GM18951 (cell line): Measurements from ENCODE around the gene HOXA3.

Experiments used
- POLR2A ChIP-seq: IDR thresholded peaks from 4 replicates; pipeline ENCODE4 v1.6.1; 2011; ENCODE audit warnings: mild to moderate bottlenecking; ENCODE audit not compliant: insufficient read length, insufficient read depth; ENCODE audit errors: extremely low read depth
- in situ Hi-C: fragments of 300-500 bp; cut with MboI; formaldehyde crosslinking; loops from one replicate; pipeline ENCODE4 v1.12.0; 2022; ENCODE audit warnings: low sequenced_read_pairs, mixed read lengths, inconsistent platforms; ENCODE audit not compliant: unreplicated experiment

HOXA3 gene

DNA sequence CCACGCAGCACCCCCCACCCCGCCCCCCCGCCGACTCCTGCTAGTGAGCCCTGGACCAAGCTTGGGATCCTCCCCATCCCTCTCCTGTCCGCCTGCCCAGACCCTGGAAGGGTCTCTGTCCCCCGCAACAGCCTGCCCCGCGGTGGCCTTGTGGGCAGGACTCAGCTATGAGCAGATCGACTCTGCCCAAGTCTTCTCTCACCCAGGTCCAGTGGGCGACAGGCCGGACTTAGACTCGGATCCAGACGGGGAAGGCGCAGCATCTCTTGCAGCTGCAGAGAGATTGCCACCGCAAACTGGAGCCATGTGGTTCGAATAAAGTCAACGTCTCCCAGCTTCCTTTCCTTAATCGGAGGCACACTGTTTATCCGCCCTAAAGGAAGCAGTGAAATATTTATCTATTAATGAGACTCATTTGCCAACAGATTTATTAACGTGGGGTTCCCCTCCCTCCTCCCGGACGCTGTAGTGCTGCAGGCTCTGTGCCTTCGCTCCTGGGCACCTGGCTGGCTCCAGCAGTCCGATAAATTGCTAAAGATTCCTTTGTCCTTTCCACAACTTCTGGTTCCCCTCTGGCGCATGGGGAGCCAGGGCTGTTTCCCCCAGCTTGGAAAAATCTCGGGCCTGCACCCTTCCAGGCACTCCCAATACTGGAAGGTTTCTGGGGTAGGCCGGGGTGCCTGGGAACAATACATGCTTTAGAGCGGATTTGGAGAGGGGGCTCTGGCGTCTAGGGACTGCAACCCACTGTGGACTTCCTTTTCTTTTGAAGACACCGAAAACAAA, 4.7 kb upstream of the HOXA3 start:
- in situ Hi-C loops: loop anchor here (10.0 kb wide), 1 partner anchor 782 kb away; no protein-coding TSS in a partner anchor
- TF ChIP-seq POLR2A: no peak

DNA sequence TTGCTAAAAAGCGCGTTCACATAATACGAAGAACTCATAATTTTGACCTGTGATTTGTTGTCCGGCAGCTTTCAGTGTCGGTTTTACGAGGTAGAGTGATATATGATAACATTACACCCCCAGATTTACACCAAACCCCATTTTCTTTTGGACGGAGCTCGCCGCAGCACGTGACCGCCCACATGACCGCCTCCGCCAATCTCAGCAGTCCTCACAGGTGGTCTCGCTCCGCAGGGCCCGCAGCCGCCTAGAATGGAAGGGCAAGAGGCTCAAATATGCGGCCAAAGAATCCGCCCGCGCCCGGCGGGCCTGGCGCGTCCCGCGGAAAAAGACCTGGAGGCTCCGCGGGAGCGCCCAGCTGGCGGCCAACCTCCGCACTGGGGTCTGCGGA, 4.1 kb upstream of the HOXA3 start, which contains the start of gene HOXA7:
TSS of gene HOXA7 (minus strand) at position 168 of the 391 bp plus-strand sequence. CDS start at position 38, 130 bp downstream.
- in situ Hi-C loops: loop anchor here (10.0 kb wide), 1 partner anchor 782 kb away; no protein-coding TSS in a partner anchor
- TF ChIP-seq POLR2A: no peak

DNA sequence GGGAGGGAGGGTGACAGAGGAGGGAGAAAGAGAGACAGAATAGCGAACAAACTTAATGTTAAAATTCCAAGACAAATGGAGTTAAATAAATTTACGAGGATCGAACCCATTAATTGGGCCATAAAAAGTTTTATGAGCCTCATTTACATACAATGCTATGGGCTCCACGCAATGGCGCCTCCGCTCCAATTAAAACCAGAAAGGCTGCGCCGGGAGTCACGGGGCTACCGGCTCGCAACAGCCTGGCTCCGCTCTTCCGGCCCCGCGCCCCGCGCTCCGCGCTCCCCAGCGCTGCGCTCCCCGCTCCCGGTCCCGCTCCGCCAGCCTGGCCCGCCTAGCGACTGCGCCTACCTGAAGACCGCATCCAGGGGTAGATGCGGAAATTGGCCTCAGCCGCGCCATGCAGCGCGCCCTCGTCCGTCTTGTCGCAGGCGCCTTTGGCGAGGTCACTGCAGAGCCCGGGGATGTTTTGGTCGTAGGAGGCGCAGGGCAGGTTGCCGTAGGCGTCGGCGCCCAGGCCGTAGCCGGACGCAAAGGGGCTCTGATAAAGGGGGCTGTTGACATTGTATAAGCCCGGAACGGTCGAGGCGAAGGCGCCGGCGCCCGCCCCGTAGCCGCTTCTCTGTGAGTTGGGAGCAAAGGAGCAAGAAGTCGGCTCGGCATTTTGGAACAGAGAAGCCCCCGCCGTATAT, 3.6 kb upstream of the HOXA3 start:
- in situ Hi-C loops: loop anchor here (10.0 kb wide), 1 partner anchor 781 kb away; no protein-coding TSS in a partner anchor
- no peak for TF ChIP-seq POLR2A

DNA sequence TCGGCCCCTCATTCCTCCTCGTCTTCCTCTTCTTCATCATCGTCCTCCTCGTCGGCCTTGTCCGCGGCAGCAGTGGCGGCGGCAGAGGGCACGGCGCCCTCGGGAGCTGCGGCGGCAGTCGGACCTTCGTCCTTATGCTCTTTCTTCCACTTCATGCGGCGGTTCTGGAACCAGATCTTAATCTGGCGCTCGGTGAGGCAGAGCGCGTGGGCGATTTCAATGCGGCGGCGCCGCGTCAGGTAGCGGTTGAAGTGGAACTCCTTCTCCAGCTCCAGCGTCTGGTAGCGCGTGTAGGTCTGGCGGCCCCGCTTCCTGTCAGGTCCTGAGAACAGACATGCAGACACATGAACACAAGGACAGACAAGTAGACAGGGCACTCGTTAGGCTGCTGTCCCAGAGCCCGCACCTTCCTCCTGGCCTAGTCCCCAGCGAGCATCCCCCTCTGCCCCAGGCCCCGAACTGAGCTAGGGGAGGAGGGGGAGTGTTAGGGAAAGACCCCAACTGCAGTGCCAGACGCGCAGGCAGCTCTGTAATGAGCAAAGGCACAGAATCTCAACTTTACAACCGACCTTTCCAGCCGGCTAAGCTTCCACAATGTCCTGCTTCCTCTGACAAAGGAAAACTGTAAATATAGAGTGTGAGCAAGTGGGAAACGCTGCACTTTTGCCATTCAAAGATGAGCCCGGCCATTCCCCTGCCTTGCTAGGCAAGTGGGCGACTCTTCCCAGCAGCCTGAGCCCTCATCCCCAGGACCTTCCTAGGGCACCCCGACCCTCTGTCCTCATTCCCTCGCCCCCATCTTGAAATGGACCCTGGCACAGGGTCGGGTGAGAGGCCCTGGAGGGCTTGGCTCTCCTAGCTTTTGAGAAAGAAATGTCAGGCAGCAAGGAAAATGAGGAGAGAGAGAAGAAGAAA, 2.8 kb upstream of the HOXA3 start:
- in situ Hi-C loops: loop anchor here (10.0 kb wide), 1 partner anchor 780 kb away; no protein-coding TSS in a partner anchor
- TF ChIP-seq POLR2A: no peak

DNA sequence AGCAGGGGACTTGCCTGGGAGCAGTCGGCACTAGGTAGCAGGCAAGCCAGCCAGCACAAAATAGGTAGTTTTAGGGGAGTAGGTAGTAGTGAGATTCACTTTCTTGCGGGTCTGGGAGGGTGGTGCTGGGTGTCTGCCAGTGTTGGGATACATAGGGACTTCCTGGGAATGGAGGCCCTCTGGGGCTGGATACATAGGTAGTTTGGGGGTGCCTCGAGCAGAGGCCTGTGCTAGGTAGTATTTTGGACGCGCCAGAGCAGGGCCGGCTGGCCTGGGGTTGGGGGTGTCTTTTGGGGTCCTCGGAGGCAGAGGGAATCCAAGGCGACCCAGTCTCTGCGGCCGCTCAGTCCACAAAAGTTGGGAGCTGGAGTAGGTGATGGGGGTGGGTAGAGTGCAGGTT, 2.0 kb upstream of the HOXA3 start:
- TF ChIP-seq POLR2A: no peak
- in situ Hi-C loops: loop anchor here (10.0 kb wide), 1 partner anchor 780 kb away; no protein-coding TSS in a partner anchor

DNA sequence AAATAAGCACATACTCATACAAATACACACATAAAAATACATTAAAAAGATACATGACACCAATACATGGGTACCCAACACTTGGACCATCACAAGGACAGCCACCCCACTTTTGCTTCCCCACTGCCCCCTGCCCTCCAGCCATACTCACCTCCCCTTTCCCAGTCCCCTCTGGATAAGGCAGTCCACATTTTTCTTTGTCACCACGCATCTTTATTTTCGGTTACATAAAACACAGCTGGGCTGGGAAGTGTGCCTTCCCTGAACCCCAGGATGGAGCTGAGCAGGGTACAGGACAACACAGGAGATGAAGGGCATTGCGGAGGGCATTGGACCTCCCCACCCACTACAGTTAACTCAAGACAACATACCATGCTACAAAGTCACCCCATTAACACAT, 1.1 kb upstream of the HOXA3 start:
- in situ Hi-C loops: loop anchor here (10.0 kb wide), 1 partner anchor 779 kb away; no protein-coding TSS in a partner anchor
- TF ChIP-seq POLR2A: no peak

DNA sequence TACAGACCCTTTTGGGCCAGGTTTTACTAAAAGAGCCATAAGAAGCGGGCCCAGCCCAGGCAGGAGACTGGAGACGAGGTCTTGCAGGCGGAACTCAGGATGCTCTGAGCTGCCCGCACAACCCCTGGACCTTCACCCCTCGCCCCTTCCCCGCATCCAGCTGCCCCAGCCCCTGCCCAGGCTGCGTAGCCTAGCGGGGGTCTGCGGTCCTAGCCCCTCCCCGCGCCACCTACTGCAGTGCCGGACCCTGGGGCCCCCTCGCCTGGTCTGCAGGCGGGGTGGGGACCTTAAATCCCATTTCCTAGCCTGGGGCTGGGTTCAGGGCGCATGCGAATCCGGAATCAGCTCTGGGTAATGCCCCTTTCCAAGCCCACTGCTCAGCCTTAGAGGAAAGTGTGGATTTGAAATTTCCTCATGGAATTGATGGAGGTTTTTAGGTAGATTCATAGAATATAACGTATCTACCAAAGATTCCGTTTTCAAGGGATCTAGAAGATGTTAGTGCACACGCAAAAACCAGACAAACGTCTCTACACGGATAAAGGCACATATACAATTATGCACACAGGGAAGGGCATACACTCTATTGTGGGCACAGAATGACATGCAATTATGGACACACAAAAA, 546 bp upstream of the HOXA3 start:
- no peak for TF ChIP-seq POLR2A
- in situ Hi-C loops: loop anchor here (10.0 kb wide), 1 partner anchor 778 kb away; no protein-coding TSS in a partner anchor

DNA sequence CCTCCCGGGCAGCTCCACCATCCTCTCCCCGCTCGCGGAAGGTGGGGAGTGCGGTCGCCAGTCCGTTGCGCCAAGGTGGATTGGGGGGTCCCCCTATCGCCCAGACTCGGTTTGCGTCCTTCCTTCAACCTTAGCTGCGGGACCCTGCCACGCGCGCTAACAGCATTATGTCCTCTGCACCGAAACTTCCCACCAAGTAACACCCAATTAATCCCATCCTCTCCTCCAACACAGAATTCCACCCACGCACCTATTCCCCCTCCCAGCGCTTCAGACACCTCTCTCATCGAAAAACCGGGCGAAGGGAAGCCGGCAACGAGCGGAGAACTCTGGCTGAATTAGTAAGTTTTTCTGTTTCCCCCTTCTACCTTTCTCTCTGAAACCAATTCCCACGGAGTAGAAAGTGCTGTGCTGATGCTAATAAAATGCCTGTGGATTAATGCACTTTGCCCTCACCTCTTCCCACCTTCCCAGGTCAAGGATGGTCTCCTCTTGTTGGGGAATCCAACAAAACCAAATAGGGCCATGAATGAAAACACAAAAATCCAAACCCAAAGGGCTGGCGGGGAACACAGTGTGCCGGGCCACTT, 947 bp downstream of the HOXA3 start:
- in situ Hi-C loops: loop anchor here (10.0 kb wide), 1 partner anchor 777 kb away; no protein-coding TSS in a partner anchor

DNA sequence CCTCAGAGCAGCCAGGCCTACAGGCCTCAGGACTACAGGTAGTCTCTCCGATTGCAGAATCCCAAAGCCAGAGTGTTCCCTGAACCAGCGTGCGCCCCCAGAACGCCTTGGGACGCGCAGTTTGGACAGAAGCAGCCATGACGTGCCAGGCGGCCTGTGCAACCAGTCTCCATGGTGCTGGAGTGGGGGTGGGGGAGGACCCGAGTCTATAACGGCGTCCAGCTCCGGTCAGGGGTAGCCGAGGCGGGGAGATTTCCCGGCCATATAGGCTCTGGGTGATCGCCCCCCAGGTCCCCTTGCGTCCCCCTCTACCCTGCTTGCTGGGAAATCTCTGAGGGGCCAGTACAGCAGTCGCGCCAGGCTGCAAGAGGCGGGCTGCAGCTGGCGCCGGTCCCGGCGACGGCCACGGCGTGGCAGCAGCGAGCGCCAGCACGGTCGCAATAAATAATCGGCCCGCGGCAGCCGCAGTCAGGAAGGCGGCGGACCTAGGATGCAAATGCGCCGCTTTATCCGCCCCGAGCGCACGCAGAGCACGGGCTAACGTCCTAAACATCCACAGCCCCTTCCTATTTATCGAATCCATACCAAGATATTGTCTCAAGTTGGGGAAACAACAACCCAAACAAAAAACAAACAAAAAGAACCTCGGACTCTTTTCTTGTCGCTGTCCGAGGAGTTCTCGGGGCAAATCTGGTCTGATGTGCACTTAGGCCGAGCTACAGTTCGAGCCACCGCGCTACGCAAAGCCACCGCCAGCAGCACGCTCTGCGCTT, 1.6 kb downstream of the HOXA3 start:
- no peak for TF ChIP-seq POLR2A
- in situ Hi-C loops: loop anchor here (10.0 kb wide), 1 partner anchor 776 kb away; no protein-coding TSS in a partner anchor

More for the DNA sequence above, 947 bp downstream of the HOXA3 start:
- no peak for TF ChIP-seq POLR2A

DNA sequence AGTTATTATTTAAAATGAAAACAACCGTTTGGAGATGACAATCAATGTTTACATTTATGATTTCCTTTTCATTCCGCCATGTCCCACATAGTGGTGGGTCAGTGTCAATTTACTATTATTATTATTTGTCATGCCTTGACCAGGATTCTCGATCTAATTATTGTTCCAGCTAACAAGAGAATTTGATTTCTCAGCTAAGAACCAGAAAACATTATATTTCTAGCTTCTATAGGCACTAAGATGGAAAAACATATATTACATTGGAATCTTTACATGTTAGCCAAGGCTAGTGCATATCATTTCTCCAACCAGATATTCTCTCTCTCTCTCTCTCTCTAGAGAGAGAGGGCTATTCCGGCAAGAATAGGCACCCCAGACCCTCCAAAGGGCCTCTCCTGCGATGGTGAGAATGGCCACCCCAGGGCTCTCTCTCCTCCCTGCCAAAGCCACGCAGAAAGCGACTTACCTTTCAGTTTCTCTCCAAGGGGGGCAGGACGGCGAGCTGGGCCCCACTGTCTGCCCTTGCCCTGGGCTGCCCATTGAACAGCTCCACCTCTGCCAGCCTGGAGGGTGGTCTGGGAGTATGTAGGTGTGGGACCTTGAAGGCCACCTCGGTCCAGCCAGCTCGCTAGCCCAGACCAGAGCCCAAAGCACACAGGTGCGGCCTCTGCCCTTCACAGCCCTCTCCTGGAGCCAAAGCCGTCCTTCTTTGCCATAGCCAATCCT, 2.4 kb downstream of the HOXA3 start:
- no peak for TF ChIP-seq POLR2A
- in situ Hi-C loops: loop anchor here (10.0 kb wide), 1 partner anchor 775 kb away; no protein-coding TSS in a partner anchor
